ENCODE data around the gene RASGRP2.

DNA sequence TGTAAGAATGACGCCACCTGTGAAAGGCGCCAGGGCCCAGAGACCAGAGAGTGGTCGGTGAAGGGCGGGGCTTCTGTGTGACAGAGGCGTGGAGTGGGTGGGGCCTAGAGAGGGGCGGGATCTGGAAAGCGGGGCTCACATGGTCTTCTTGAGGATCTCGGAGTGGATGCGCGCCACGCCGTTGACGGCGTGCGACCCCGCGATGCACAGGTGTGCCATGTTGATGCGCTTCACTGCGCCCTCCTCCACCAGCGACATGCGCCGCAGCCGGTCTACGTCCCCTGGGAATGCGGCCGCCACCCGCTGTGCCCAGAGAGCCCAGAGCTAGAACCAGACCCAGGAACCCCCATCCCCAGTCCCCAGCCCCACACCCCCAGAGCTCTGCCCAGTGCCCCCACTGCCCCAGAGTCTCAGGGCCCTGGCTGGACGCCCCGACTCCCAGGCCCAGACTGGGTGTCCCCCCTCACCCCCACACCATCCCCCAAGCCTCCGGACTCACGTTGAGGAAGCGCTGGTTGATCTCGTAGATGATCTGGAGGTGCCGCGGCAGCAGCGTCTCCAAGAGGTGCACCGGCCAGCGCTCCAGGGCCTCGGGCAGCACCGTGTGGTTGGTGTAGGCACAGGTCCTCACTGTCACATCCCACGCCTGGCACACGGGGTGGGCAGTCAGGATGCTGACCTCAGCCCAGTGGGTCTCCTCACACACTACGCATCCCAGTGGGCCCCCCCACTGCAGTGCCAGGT, 9.6 kb upstream of the RASGRP2 start:
- TF ChIP-seq POLR2AphosphoS5 (IDR thresholded peaks at IDR 0.05; ENCODE audit: low read depth, low read length) (no peak), POLR2A (IDR thresholded peaks at IDR 0.05; ENCODE audit: low read depth, low read length) (no peak), TAF1 (IDR thresholded peaks at IDR 0.05; ENCODE audit: low read depth, low read length) (no peak)
